Psoas muscle (tissue), 8 donors: ENCODE results near the gene NBEA. TPM values are rescaled to one million over a fixed set of nuclear protein-coding genes. Genes with fewer than 3 reads are reported as not detected.

Experiments
- ATAC-seq, 4 donors: fragments of 200-7000 bp; cut with Tn5 transposase; one replicate each; pipeline ENCODE4 v1.9.1; 2020; ENCODE audit warnings: moderate library complexity in 3 of 4, mild to moderate bottlenecking in 2 of 4
- DNase-seq, 2 donors: peaks; one replicate each; pipeline ENCODE4 v3.0.0-alpha.2; 2020
- H3K27ac ChIP-seq: fragments of 200-600 bp; one replicate; pipeline ENCODE4 v1.8.0; 2022
- H3K27me3 ChIP-seq, 3 donors: fragments of 200-600 bp in 1 of 3; one replicate each; pipeline versions ENCODE4 v1.6.1 to v1.8.0; 2013 to 2022; ENCODE audit warnings: low read length in 2 of 3, mild to moderate bottlenecking in 2 of 3, moderate library complexity in 1 of 3; ENCODE audit not compliant: insufficient read depth in 3 of 3
- H3K36me3 ChIP-seq, 2 donors: fragments of 200-600 bp in 1 of 2; one replicate each; pipeline versions ENCODE4 v1.6.1 to v1.8.0; 2013 to 2022; ENCODE audit warnings: low read depth in 1 of 2, mild to moderate bottlenecking in 1 of 2, moderate library complexity in 1 of 2; ENCODE audit not compliant: insufficient read depth in 1 of 2
- H3K4me1 ChIP-seq: fragments of 200-600 bp; one replicate; pipeline ENCODE4 v1.8.0; 2022
- H3K4me3 ChIP-seq: fragments of 200-600 bp; one replicate; pipeline ENCODE4 v1.8.0; 2022; ENCODE audit warnings: mild to moderate bottlenecking
- H3K9me3 ChIP-seq: fragments of 200-600 bp; one replicate; pipeline ENCODE4 v1.8.0; 2022
- WGBS, 3 donors: extraction: QIAGEN DNeasy Blood & Tissue Kit; methylation state at CpG; one replicate each; pipeline versions ENCODE4 v1.1.6 to v1.1.7; 2013; 5-methylcytosine and 5-hydroxymethylcytosine counted together
- intact Hi-C, 2 donors: fragments of 100-400 bp; cut with DNase I; formaldehyde crosslinking; loops; one replicate each; pipeline versions ENCODE4 v1.11.0 to v1.14.2; 2022
- polyA plus RNA-seq, 3 donors: library from polyadenylated mRNA; stranded (reverse); fragments of 200-250 nt; gene quantifications; one replicate each; pipeline ENCODE4 v1.2.3, GENCODE V29; 2013
- total RNA-seq, 4 donors: library from RNA; stranded (reverse); fragmentation: NEBNext Ultra II Directional in 2 of 4; extraction: Animal tissue kit (Norgen Biotek cat#: 25700) in 2 of 4; gene quantifications; one replicate each; pipeline versions ENCODE4 v1.2.1 to v1.2.4, GENCODE V29; 2021 to 2023
- TF ChIP-seq, protein P1 (sequence below): fragments of 200-600 bp; IDR thresholded peaks from one replicate; pipeline ENCODE4 v1.8.0; 2022; ENCODE audit warnings: antibody characterized with exemption
- donor health status: healthy with polysubstance abuse.
- donor health status: DM: no; HTN: no; CAD: no; lungs with moderate emphysema.
- donor health status: Bipolar disorder and iron deficiency.
- donor health status: healthy.
- donor health status: DM: yes; HTN: yes; CAD: no.
- donor health status: DM: no; HTN: no; CAD: no.
- donor health status: DM: no; HTN: no; CAD: no.
- donor health status: DM: yes; HTN: yes; CAD: no.

The NBEA gene
- total and polyA plus RNA-seq, 7 donors = 0.99 to 5.3 (median 1.5) TPM

DNA sequence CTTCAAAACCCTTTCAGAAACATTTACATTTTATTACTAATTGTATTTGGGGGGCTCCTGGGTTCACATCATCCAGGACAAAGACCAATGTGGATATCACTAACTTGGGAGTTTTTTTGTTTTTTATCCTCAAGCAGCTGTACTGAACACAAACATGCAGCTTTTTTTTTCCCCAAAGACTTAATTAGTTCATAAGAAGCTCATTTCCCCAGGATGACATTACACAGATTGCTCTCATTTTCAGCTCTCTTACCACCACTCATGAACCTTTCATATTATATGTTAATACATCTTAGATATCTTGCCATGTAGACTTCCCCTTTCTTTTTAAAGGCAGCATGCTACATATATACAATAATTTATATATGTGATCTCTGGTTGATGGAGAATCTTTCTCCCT, 653.1 kb downstream of the NBEA start:
- Histone ChIP-seq H3K27ac (no peak overlapping the region), H3K36me3 (no peaks in the 10 kb centered on the region), H3K4me3 (no peak overlapping the region), H3K9me3 (no peaks in the 10 kb centered on the region), H3K27me3 (no peaks in the 10 kb centered on the region), H3K4me1 (no peaks in the 10 kb centered on the region)
- no peak for DNase-seq
- intact Hi-C loops = no loop called here
- TF ChIP-seq, protein P1, sequence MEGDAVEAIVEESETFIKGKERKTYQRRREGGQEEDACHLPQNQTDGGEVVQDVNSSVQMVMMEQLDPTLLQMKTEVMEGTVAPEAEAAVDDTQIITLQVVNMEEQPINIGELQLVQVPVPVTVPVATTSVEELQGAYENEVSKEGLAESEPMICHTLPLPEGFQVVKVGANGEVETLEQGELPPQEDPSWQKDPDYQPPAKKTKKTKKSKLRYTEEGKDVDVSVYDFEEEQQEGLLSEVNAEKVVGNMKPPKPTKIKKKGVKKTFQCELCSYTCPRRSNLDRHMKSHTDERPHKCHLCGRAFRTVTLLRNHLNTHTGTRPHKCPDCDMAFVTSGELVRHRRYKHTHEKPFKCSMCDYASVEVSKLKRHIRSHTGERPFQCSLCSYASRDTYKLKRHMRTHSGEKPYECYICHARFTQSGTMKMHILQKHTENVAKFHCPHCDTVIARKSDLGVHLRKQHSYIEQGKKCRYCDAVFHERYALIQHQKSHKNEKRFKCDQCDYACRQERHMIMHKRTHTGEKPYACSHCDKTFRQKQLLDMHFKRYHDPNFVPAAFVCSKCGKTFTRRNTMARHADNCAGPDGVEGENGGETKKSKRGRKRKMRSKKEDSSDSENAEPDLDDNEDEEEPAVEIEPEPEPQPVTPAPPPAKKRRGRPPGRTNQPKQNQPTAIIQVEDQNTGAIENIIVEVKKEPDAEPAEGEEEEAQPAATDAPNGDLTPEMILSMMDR = no peak
- ATAC-seq = no peak

GRCh38 chr13:35596321-35597030, 654.4 kb downstream of the NBEA start:
- Histone ChIP-seq H3K9me3 (no peaks in the 10 kb centered on the region), H3K27me3 (no peaks in the 10 kb centered on the region), H3K4me3 (no peak overlapping the region), H3K36me3 (no peaks in the 10 kb centered on the region), H3K27ac (no peak overlapping the region), H3K4me1 (no peaks in the 10 kb centered on the region)
- intact Hi-C loops = no loop called here
- WGBS, 3 donors = 92 to 95% (median 92%) methylated on average over 5 of the region's 5 CpGs
- ATAC-seq = no peak
- no peak for DNase-seq
- TF ChIP-seq, protein P1 = no peak

DNA sequence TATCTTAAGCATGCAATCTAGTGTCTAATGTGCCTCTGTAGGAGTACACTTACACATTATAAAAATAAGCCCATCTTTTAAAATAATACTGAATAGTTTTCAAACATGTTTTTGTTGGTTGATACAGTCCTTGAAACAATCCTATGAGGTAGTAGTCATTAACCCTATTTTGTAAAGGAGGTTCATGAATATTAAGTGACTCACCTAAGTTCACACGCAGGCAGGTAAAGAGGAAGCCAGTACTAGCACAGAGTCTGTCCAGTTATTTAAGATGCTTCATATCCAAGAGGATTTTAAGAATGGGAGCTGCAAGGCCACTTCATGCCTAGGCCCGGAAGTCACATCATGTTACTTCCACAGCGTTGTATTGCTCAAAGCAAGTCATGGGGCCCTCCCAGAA, 655.4 kb downstream of the NBEA start:
- TF ChIP-seq, protein P1 = no peak
- no peak for DNase-seq
- no peaks in the 10 kb centered on the region for H3K27me3 ChIP-seq
- no peak overlapping the region for H3K4me3 ChIP-seq
- no peaks in the 10 kb centered on the region for H3K36me3 ChIP-seq
- intact Hi-C loops = no loop called here
- no peak for ATAC-seq
- H3K27ac ChIP-seq = no peak overlapping the region
- no peaks in the 10 kb centered on the region for H3K4me1 ChIP-seq
- H3K9me3 ChIP-seq = no peaks in the 10 kb centered on the region
- WGBS, 3 donors = 97 to 100% (median 98%) methylated on average over 3 of the region's 3 CpGs

- WGBS, 3 donors = 23 to 38% (median 27%) methylated on average over 3 of the region's 3 CpGs
- H3K27ac ChIP-seq = no peak overlapping the region
- H3K36me3 ChIP-seq = no peaks in the 10 kb centered on the region
- H3K4me1 ChIP-seq = no peaks in the 10 kb centered on the region
- intact Hi-C loops = no loop called here
- no peak overlapping the region for H3K4me3 ChIP-seq
- TF ChIP-seq, protein P1 = no peak
- H3K27me3 ChIP-seq = no peaks in the 10 kb centered on the region
- DNase-seq = no peak
- no peak for ATAC-seq
- no peaks in the 10 kb centered on the region for H3K9me3 ChIP-seq
Observed at GRCh38 chr13:35598233-35598632, 656.2 kb downstream of the NBEA start.
